ENCODE results near the gene MB21D2. TPM values are rescaled to one million over a fixed set of nuclear protein-coding genes. Genes with fewer than 3 reads are reported as not detected.

MB21D2 gene
- total and polyA plus RNA-seq, 2 donors (not counting 1 experiment from before 2014, with no cell fraction given), result 0.03 to 0.20 TPM

DNA sequence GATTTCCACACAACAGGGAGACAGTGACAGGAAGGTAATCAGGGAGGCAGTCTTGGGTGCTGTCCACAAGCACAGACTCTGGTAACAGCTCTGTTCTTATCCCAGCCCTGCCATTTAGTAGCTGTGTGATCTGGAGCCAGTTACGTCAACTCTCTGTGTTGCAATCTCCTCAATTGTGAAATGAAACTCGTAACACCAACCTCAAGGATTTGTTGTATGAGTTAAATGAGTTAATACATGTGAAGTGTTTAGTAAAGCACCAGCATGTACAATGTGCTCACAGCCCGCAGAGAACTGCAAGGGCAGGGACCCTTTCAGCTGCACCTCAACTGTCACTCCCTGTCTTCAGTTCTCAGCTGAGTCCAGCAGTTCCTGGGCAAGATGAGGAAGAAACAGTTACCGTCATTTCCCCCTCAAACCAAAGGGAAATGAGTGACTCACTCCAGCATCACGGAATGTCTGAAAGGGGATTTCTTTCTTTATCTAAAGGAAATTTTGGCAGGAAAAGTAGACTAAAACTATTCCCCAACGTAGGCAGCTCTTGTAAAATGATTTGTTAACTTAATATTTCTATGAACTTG, 39.9 kb upstream of the MB21D2 start:
- Histone ChIP-seq H3K9ac (ENCODE audit: low read length) (no peak overlapping the region), H3K9me3 (ENCODE audit: control extremely low read depth in 1 of 3, control insufficient read depth in 2 of 3, insufficient read depth in 1 of 3, low read length in 2 of 3) (no peaks in the 10 kb centered on the region), H3K79me2 (ENCODE audit: control insufficient read depth, insufficient read depth, low read length) (no peaks in the 10 kb centered on the region), H4K20me1 (ENCODE audit: control insufficient read depth, insufficient read depth, low read length, poor library complexity, severe bottlenecking) (no peaks in the 10 kb centered on the region), H3K4me3 (ENCODE audit: control extremely low read depth in 1 of 5, extremely low read depth in 1 of 5, insufficient read depth in 1 of 5, low read depth in 2 of 5, low read length in 4 of 5) (no peak overlapping the region), H3K27me3 (replicated peaks in 1 of 4; ENCODE audit: control extremely low read depth in 1 of 4, control insufficient read depth in 3 of 4, insufficient read depth in 4 of 4, low read length in 3 of 4) (no peaks in the 10 kb centered on the region), H2AFZ (ENCODE audit: insufficient read depth, low read depth, low read length, poor library complexity, severe bottlenecking) (no peak overlapping the region), H3K27ac (ENCODE audit: low read length in 2 of 2) (no peak overlapping the region), H3K4me1 (ENCODE audit: control insufficient read depth in 2 of 2, insufficient read depth in 2 of 2, low read length in 2 of 2) (no peaks in the 10 kb centered on the region), H3K36me3 (replicated peaks in 1 of 2; ENCODE audit: control extremely low read depth in 1 of 2, control insufficient read depth in 1 of 2, extremely low read depth in 1 of 2, insufficient read depth in 2 of 2, low read length in 1 of 2) (no peaks in the 10 kb centered on the region), H3K4me2 (replicated peaks; ENCODE audit: low read depth, low read length, poor library complexity, severe bottlenecking) (no peak overlapping the region)
- DNase-seq (no peak), ATAC-seq (ENCODE audit: low read depth) (no peak)
- Mint-ChIP-seq H3K4me3 (no peak overlapping the region), H3K27ac (no peak overlapping the region), H3K4me1 (no peaks in the 10 kb centered on the region), H3K27me3 (no peaks in the 10 kb centered on the region), H3K9me3 (ENCODE audit: insufficient read depth) (no peaks in the 10 kb centered on the region)
- CTCF ChIA-PET, result no interaction called here
- WGBS (ENCODE audit: insufficient coverage), result 45% methylated on average over 1 of the region's 6 CpGs
- POLR2A ChIA-PET, result no interaction called here
- no peak for TF ChIP-seq EZH2 (IDR thresholded peaks at IDR 0.05; ENCODE audit: borderline replicate concordance, insufficient read depth, low read depth, low read length, poor library complexity, severe bottlenecking)
- no peak for TF ChIP-seq CTCF (IDR thresholded peaks at IDR 0.05)
- intact Hi-C loops (cut with micrococcal nuclease), result no loop called here

GRCh38 chr3:192953926-192954325, 36.3 kb upstream of the MB21D2 start:
- intact Hi-C loops (cut with micrococcal nuclease), result no loop called here

More at GRCh38 chr3:192953926-192954325, 36.3 kb upstream of the MB21D2 start:
- H3K9me3 ChIP-seq (ENCODE audit: control extremely low read depth in 1 of 3, control insufficient read depth in 2 of 3, insufficient read depth in 1 of 3, low read length in 2 of 3), result no peaks in the 10 kb centered on the region
- no peak overlapping the region for H2AFZ ChIP-seq (ENCODE audit: insufficient read depth, low read depth, low read length, poor library complexity, severe bottlenecking)
- TF ChIP-seq EZH2 (IDR thresholded peaks at IDR 0.05; ENCODE audit: borderline replicate concordance, insufficient read depth, low read depth, low read length, poor library complexity, severe bottlenecking), result no peak
- no peak for TF ChIP-seq CTCF (IDR thresholded peaks at IDR 0.05)
- ChIA-PET CTCF (no interaction called here), POLR2A (no interaction called here)
- H3K4me3 ChIP-seq (ENCODE audit: control extremely low read depth in 1 of 5, extremely low read depth in 1 of 5, insufficient read depth in 1 of 5, low read depth in 2 of 5, low read length in 4 of 5), result no peak overlapping the region
- no peaks in the 10 kb centered on the region for H3K79me2 ChIP-seq (ENCODE audit: control insufficient read depth, insufficient read depth, low read length)
- no peak overlapping the region for H3K27ac ChIP-seq (ENCODE audit: low read length in 2 of 2)
- WGBS (ENCODE audit: insufficient coverage), result 100% methylated on average over 2 of the region's 5 CpGs
- Mint-ChIP-seq H3K4me3 (no peak overlapping the region), H3K9me3 (ENCODE audit: insufficient read depth) (peaks cover 3% of the 10 kb centered on the region), H3K27me3 (no peaks in the 10 kb centered on the region), H3K27ac (no peak overlapping the region), H3K4me1 (no peaks in the 10 kb centered on the region)
- no peaks in the 10 kb centered on the region for H3K4me1 ChIP-seq (ENCODE audit: control insufficient read depth in 2 of 2, insufficient read depth in 2 of 2, low read length in 2 of 2)
- H3K27me3 ChIP-seq (replicated peaks in 1 of 4; ENCODE audit: control extremely low read depth in 1 of 4, control insufficient read depth in 3 of 4, insufficient read depth in 4 of 4, low read length in 3 of 4), result no peaks in the 10 kb centered on the region
- H3K9ac ChIP-seq (ENCODE audit: low read length), result no peak overlapping the region
- no peak for ATAC-seq (ENCODE audit: low read depth)
- no peak overlapping the region for H3K4me2 ChIP-seq (replicated peaks; ENCODE audit: low read depth, low read length, poor library complexity, severe bottlenecking)
- H3K36me3 ChIP-seq (replicated peaks in 1 of 2; ENCODE audit: control extremely low read depth in 1 of 2, control insufficient read depth in 1 of 2, extremely low read depth in 1 of 2, insufficient read depth in 2 of 2, low read length in 1 of 2), result no peaks in the 10 kb centered on the region
- H4K20me1 ChIP-seq (ENCODE audit: control insufficient read depth, insufficient read depth, low read length, poor library complexity, severe bottlenecking), result no peaks in the 10 kb centered on the region
- no peak for DNase-seq

All from B cell (primary cell).